Activated B cell treated with CpG ODN at 0.5 μM for 24 hours (primary cell): ENCODE results near the gene AMPD3. TPM values are rescaled to one million over a fixed set of nuclear protein-coding genes. Genes with fewer than 3 reads are reported as not detected.
A peak's percentile ranks its signal among the peaks of the same experiment; 100 is the strongest.

Source experiments
- ATAC-seq: fragments of 200-7000 bp; cut with Tn5 transposase; one replicate; pipeline ENCODE4 v1.10.0; 2021; ENCODE audit warnings: low read depth, mild to moderate bottlenecking, moderate library complexity
- CTCF ChIA-PET: fragments of 350-600 bp; sonication (Branson Sonifier 250); formaldehyde crosslinking; loops from one replicate; lab custom pipeline; 2021; ENCODE audit warnings: antibody characterized with exemption; lab: Charles Lee
- POLR2A ChIA-PET: fragments of 350-600 bp; sonication (Branson Sonifier 250); formaldehyde crosslinking; loops from one replicate; lab custom pipeline; 2021; ENCODE audit warnings: antibody characterized with exemption; lab: Charles Lee
- DNase-seq: peaks from one replicate; pipeline ENCODE4 v3.0.0; 2022
- H3K27ac Mint-ChIP-seq: one replicate; pipeline ENCODE4 v1.8.0; 2020; ENCODE audit warnings: mixed read lengths
- H3K27me3 Mint-ChIP-seq: one replicate; pipeline ENCODE4 v1.8.0; 2021; ENCODE audit warnings: mixed read lengths
- H3K36me3 Mint-ChIP-seq: one replicate; pipeline ENCODE4 v1.8.0; 2021; ENCODE audit warnings: low read depth, mixed read lengths
- H3K4me1 Mint-ChIP-seq: one replicate; pipeline ENCODE4 v1.8.0; 2021; ENCODE audit warnings: mixed read lengths
- H3K4me3 Mint-ChIP-seq: one replicate; pipeline ENCODE4 v1.8.0; 2020; ENCODE audit warnings: mild to moderate bottlenecking, mixed read lengths
- H3K9me3 Mint-ChIP-seq: one replicate; pipeline ENCODE4 v1.8.0; 2020; ENCODE audit warnings: mixed read lengths
- CTCF ChIP-seq: fragments of 200-600 bp; IDR thresholded peaks from one replicate; pipeline ENCODE4 v1.8.0; 2022; ENCODE audit warnings: antibody characterized with exemption, mild to moderate bottlenecking
- intact Hi-C: fragments of 100-400 bp; cut with micrococcal nuclease; formaldehyde crosslinking; loops from one replicate; pipeline ENCODE4 v1.15.1; 2024
- total RNA-seq: library from RNA; stranded (reverse); gene quantifications from 2 replicates; pipeline ENCODE4 v1.2.3, GENCODE V29; 2022

AMPD3 gene
- total RNA-seq, 1 donor from 2014 or later, result 116 TPM

- DNase-seq (no peak), ATAC-seq (no peak)
- ChIA-PET POLR2A (interaction anchor here (0.8 to 11.5 kb wide), 8 partner anchors 10 to 290 kb away, joined by 3 to 219 read pairs (median 12); partner anchors contain the start of genes CTR9 and RNF141), CTCF (interaction anchor here (0.7 to 2.9 kb wide), 7 partner anchors 10 to 564 kb away, joined by 3 to 15 read pairs (median 3); no protein-coding TSS in a partner anchor)
- TF ChIP-seq CTCF, result no peak
- intact Hi-C loops, result no loop called here
- H3K4me1 Mint-ChIP-seq, result peaks cover 60% of the 10 kb centered on the region
- no peak overlapping the region for H3K4me3 Mint-ChIP-seq
- H3K36me3 Mint-ChIP-seq, result peaks cover 65% of the 10 kb centered on the region
- no peaks in the 10 kb centered on the region for H3K9me3 Mint-ChIP-seq
- H3K27ac Mint-ChIP-seq, result peak overlapping the region; percentile 59
- no peaks in the 10 kb centered on the region for H3K27me3 Mint-ChIP-seq
These were observed 6.3 kb downstream of the AMPD3 start for GRCh38 chr11:10461276-10461790.

- ChIA-PET CTCF (interaction anchor here (1.0 to 2.9 kb wide), 2 partner anchors 49 to 58 kb away, joined by 3 to 15 read pairs; no protein-coding TSS in a partner anchor), POLR2A (interaction anchor here (5.1 kb wide), 1 partner anchor 11 kb away, joined by 21 read pairs; no protein-coding TSS in a partner anchor)
- DNase-seq, result no peak
- Mint-ChIP-seq H3K4me1 (peaks cover 52% of the 10 kb centered on the region), H3K9me3 (no peaks in the 10 kb centered on the region), H3K27me3 (no peaks in the 10 kb centered on the region), H3K27ac (peak overlapping the region; percentile 31), H3K36me3 (peaks cover 70% of the 10 kb centered on the region), H3K4me3 (no peak overlapping the region)
- no peak for ATAC-seq
- no peak for TF ChIP-seq CTCF
- intact Hi-C loops, result no loop called here
These were observed 7.8 kb downstream of the AMPD3 start for GRCh38 chr11:10462746-10463300.

GRCh38 chr11:10473371-10473770, 18.3 kb downstream of the AMPD3 start:
- Mint-ChIP-seq H3K27ac (no peak overlapping the region), H3K9me3 (no peaks in the 10 kb centered on the region), H3K27me3 (no peaks in the 10 kb centered on the region), H3K4me3 (no peak overlapping the region), H3K36me3 (peaks cover 78% of the 10 kb centered on the region), H3K4me1 (peaks cover 85% of the 10 kb centered on the region)
- ATAC-seq (no peak), DNase-seq (no peak)
- CTCF ChIA-PET, result no interaction called here
- TF ChIP-seq CTCF, result no peak
- POLR2A ChIA-PET, result interaction anchor here (1.1 to 1.5 kb wide), 2 partner anchors 12 to 14 kb away, joined by 3 read pairs; no protein-coding TSS in a partner anchor
- intact Hi-C loops, result no loop called here

- H3K9me3 Mint-ChIP-seq, result no peaks in the 10 kb centered on the region
- TF ChIP-seq CTCF, result no peak
- no peak for ATAC-seq
- ChIA-PET CTCF (no interaction called here), POLR2A (interaction anchor here (1.5 kb wide), 1 partner anchor 16 kb away, joined by 3 read pairs; no protein-coding TSS in a partner anchor)
- H3K4me1 Mint-ChIP-seq, result peaks cover 75% of the 10 kb centered on the region
- DNase-seq, result no peak
- no peak overlapping the region for H3K4me3 Mint-ChIP-seq
- peaks cover 80% of the 10 kb centered on the region for H3K36me3 Mint-ChIP-seq
- peak overlapping the region; percentile 31 for H3K27ac Mint-ChIP-seq
- H3K27me3 Mint-ChIP-seq, result no peaks in the 10 kb centered on the region
- intact Hi-C loops, result no loop called here
These were observed 19.5 kb downstream of the AMPD3 start for GRCh38 chr11:10474551-10474950.

GRCh38 chr11:10476342-10476741, 21.3 kb downstream of the AMPD3 start:
- ATAC-seq, result no peak
- no peak for TF ChIP-seq CTCF
- Mint-ChIP-seq H3K4me3 (no peak overlapping the region), H3K27me3 (no peaks in the 10 kb centered on the region), H3K4me1 (peaks cover 59% of the 10 kb centered on the region), H3K27ac (peak overlapping the region; percentile 83), H3K36me3 (peaks cover 85% of the 10 kb centered on the region), H3K9me3 (no peaks in the 10 kb centered on the region)
- POLR2A ChIA-PET, result interaction anchor here (0.6 to 2.1 kb wide), 7 partner anchors 12 to 1561 kb away, joined by 3 to 10 read pairs (median 5); no protein-coding TSS in a partner anchor
- intact Hi-C loops, result no loop called here
- CTCF ChIA-PET, result interaction anchor here (2.0 kb wide), 1 partner anchor 63 kb away, joined by 5 read pairs; no protein-coding TSS in a partner anchor
- no peak for DNase-seq
